Measurements from ENCODE around the gene PCDHB11.

DNA sequence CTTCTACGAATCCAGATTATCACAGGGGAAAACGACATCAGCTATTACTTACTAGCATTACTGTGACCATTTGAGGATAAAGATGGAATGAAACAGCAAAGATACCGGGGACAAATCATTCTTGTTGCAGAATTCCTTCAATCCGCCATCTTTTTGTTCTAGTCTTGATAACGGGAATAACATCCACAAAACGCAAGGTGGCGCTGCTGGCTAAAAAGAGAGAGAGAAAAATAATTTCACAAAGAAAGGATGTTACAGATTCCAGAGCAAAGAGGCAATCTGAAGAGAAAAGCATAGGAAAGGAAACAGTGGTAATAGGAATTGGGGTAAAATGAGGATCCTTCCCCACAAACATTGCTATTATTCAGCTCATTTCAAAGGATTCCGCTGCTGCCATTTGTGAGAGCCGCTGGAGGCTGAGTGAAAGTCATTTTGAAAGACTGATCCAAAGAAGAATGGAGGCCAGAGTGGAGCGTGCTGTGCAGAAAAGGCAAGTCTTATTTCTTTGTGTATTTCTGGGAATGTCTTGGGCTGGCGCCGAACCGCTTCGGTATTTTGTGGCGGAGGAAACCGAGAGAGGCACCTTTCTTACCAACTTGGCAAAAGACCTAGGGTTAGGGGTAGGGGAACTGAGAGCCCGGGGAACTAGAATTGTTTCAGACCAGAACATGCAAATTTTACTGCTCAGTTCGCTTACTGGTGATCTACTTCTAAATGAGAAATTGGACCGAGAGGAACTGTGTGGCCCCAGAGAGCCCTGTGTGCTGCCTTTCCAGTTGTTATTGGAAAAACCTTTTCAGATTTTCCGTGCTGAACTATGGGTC lies 26.8 kb upstream of the PCDHB11 start, which contains the start of gene PCDHB7:
- TF ChIP-seq GATA2 (IDR thresholded peaks at IDR 0.05; ENCODE audit: low read depth, low read length) = no peak
- no peak for TF ChIP-seq GATA3 (IDR thresholded peaks at IDR 0.05; ENCODE audit: low read depth, low read length)

Data from SH-SY5Y (cell line).